Mucosa of descending colon (tissue), 3 donors: ENCODE measurements around the gene E2F2. TPM values are rescaled to one million over a fixed set of nuclear protein-coding genes. Genes with fewer than 3 reads are reported as not detected.
A peak's percentile ranks its signal among the peaks of the same experiment; 100 is the strongest.

Experiments used
- ATAC-seq: fragments of 200-7000 bp; cut with Tn5 transposase; one replicate; pipeline ENCODE4 v1.9.1; 2020; ENCODE audit warnings: mild to moderate bottlenecking, moderate library complexity
- DNase-seq, 3 donors: peaks; one replicate each; pipeline ENCODE4 v3.0.0-alpha.2; 2020
- H3K36me3 ChIP-seq: fragments of 200-600 bp; one replicate; pipeline ENCODE4 v1.8.0; 2021; ENCODE audit warnings: low read depth, mild to moderate bottlenecking
- H3K4me1 ChIP-seq: fragments of 200-600 bp; one replicate; pipeline ENCODE4 v1.8.0; 2021; ENCODE audit warnings: low read depth, mild to moderate bottlenecking
- H3K4me3 ChIP-seq: fragments of 200-600 bp; one replicate; pipeline ENCODE4 v1.8.0; 2021; ENCODE audit warnings: mild to moderate bottlenecking
- H3K9me3 ChIP-seq: fragments of 200-600 bp; one replicate; pipeline ENCODE4 v1.8.0; 2021; ENCODE audit warnings: mild to moderate bottlenecking
- intact Hi-C, 2 donors: fragments of 100-400 bp; cut with DNase I in 1 of 2; cut with micrococcal nuclease in 1 of 2; formaldehyde crosslinking; loops; one replicate each; pipeline versions ENCODE4 v1.11.0 to v1.11.1; 2022; cut with DNase I, micrococcal nuclease
- total RNA-seq, 3 donors: library from RNA; stranded (reverse); fragmentation: NEBNext Ultra II Directional in 2 of 3; extraction: Animal tissue kit (Norgen Biotek cat#: 25700) in 2 of 3; gene quantifications; one replicate each; pipeline versions ENCODE4 v1.2.1 to v1.2.4, GENCODE V29; 2021 to 2023
- TF ChIP-seq, protein P1 (sequence below): fragments of 200-600 bp; IDR thresholded peaks from one replicate; pipeline ENCODE4 v1.8.0; 2022; ENCODE audit warnings: antibody characterized with exemption, mild to moderate bottlenecking
- donor health status: DM: no; HTN: no; CAD: no; lungs with moderate emphysema.
- donor health status: DM: no; HTN: no; CAD: no.
- donor health status: DM: no; HTN: yes; CAD: no.

Gene E2F2
- total RNA-seq, 3 donors from 2014 or later, result 8.6 to 18.0 (median 14.5) TPM

DNA sequence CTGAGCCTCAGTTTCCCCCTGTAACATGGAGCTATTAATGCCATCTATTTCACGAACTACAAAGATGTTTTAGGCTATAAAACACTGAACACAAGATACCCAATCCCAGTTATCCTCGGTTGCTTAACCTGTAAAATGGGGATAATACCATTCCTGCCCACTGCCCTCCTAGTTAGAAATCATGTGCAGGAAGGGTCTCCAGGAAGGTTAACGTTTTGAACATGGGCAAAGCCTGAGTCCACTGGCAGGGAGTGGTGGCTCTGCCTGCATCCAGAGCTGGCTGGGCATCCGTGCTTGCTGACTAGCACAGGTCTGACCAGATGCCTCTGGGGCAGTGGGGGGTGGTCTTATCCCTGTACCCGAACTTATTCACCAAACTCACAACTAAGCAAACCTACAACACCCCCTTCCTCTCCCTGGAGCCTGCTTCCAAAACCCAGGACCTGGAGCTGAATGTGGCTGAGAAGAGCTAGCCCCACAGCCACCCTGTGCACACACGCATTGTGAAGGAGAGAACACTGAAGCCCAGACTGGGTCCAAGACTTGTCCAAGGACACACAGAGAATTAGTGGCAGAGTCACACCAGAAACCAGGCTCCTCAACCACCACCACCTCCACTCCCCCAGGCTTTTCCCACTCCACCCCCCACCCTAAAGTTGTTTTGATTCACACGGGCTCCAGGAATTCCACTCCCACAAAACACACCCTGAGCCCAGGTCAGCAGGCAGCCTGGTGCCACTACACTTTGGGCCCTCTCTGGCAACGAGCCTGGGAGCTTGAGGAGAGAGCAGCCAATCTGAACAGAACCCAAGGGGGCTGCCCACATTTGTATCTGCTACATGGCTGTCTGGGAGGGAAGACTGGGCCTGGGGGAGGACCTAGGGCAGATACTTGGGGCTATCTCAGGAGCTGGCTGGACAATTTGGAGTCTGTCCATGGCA lies 1.6 kb downstream of the E2F2 start:
- intact Hi-C loops, result no loop called here
- Histone ChIP-seq H3K36me3 (no peaks in the 10 kb centered on the region), H3K9me3 (no peaks in the 10 kb centered on the region), H3K4me1 (peaks cover 70% of the 10 kb centered on the region), H3K4me3 (no peak overlapping the region)
- ATAC-seq (no peak), DNase-seq (peak; percentile 66 to 78 (median 72))
- TF ChIP-seq, protein P1, sequence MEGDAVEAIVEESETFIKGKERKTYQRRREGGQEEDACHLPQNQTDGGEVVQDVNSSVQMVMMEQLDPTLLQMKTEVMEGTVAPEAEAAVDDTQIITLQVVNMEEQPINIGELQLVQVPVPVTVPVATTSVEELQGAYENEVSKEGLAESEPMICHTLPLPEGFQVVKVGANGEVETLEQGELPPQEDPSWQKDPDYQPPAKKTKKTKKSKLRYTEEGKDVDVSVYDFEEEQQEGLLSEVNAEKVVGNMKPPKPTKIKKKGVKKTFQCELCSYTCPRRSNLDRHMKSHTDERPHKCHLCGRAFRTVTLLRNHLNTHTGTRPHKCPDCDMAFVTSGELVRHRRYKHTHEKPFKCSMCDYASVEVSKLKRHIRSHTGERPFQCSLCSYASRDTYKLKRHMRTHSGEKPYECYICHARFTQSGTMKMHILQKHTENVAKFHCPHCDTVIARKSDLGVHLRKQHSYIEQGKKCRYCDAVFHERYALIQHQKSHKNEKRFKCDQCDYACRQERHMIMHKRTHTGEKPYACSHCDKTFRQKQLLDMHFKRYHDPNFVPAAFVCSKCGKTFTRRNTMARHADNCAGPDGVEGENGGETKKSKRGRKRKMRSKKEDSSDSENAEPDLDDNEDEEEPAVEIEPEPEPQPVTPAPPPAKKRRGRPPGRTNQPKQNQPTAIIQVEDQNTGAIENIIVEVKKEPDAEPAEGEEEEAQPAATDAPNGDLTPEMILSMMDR, result no peak

DNA sequence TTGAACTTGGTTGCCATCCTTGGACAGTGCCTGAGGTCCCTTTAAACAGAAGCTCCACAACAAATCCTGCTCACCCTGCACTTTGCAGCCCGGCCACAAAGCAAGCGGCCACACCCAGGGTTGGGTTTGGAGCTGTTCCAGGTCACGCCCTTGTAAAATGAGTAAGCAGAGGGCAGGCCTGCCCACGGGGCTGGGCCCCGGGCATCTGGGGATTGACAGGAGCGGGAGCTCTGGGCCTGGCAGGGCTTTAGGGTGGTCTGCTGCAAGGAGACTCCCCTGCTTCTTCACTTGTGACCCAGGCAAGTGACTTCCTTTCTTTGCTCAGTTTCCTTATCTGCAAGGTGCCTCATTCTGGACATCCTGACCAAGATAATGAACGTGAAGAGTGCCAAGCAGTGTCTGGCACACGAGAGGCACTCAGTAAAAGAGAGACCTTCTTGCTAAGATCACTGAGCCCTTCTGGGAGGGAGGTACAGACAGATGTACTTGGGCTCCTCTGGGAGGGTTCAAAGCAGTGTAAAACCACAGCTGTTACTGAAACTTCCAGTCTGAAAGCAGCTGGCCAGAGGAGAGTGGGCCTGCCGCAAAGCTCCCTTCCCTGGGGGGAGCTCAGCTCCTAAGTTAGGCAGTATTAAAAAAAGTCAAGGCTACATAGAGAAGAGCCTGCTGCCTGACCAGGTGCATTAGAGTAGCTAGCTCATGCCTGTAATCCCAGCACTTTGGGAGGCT lies 2.6 kb downstream of the E2F2 start:
- intact Hi-C loops, result no loop called here
- peak; percentile 95 to 99 (median 97) for DNase-seq
- H3K4me1 ChIP-seq, result peaks cover 78% of the 10 kb centered on the region
- no peaks in the 10 kb centered on the region for H3K9me3 ChIP-seq
- no peaks in the 10 kb centered on the region for H3K36me3 ChIP-seq
- peak; percentile 66 for ATAC-seq
- TF ChIP-seq, protein P1, result no peak
- H3K4me3 ChIP-seq, result no peak overlapping the region

GRCh38 chr1:23527900-23528249 lies 3.2 kb downstream of the E2F2 start:
- H3K4me1 ChIP-seq, result peaks cover 75% of the 10 kb centered on the region
- H3K36me3 ChIP-seq, result no peaks in the 10 kb centered on the region
- H3K9me3 ChIP-seq, result no peaks in the 10 kb centered on the region
- ATAC-seq (peak; percentile 2), DNase-seq (no peak)
- H3K4me3 ChIP-seq, result no peak overlapping the region
- TF ChIP-seq, protein P1, result peak; percentile 11
- intact Hi-C loops, result no loop called here

GRCh38 chr1:23527366-23527765 lies 3.7 kb downstream of the E2F2 start:
- intact Hi-C loops, result no loop called here
- TF ChIP-seq, protein P1, result no peak
- ATAC-seq, result no peak
- no peaks in the 10 kb centered on the region for H3K9me3 ChIP-seq
- H3K36me3 ChIP-seq, result no peaks in the 10 kb centered on the region
- H3K4me3 ChIP-seq, result no peak overlapping the region
- H3K4me1 ChIP-seq, result peaks cover 74% of the 10 kb centered on the region
- DNase-seq, result no peak

GRCh38 chr1:23526329-23527041 lies 4.5 kb downstream of the E2F2 start:
- intact Hi-C loops, result no loop called here
- Histone ChIP-seq H3K4me1 (peaks cover 68% of the 10 kb centered on the region), H3K9me3 (no peaks in the 10 kb centered on the region), H3K4me3 (no peak overlapping the region), H3K36me3 (no peaks in the 10 kb centered on the region)
- ATAC-seq (no peak), DNase-seq (peak in 2 of 3 donors; percentile 49 to 53)
- TF ChIP-seq, protein P1, result no peak
